SK-N-SH treated with all-trans-retinoic acid at 6 μM for 48 hours (cell line): ENCODE results near the gene MKRN2.

ENCODE experiments used
- ATAC-seq: fragments of 200-7000 bp; cut with Tn5 transposase; 3 replicates; pipeline ENCODE4 v1.9.1; 2020; ENCODE audit warnings: mild to moderate bottlenecking, moderate library complexity
- ARNTL ChIP-seq: fragments of 450-650 bp; formaldehyde crosslinking; IDR thresholded peaks from 2 replicates; pipeline ENCODE4 v1.5.0; 2020; ENCODE audit warnings: low read depth, mild to moderate bottlenecking, moderate library complexity, borderline replicate concordance
- BACH2 ChIP-seq: fragments of 250-450 bp; sonication (Bioruptor Pico); IDR thresholded peaks from 2 replicates; pipeline ENCODE4 v1.9.0; 2021; ENCODE audit warnings: mild to moderate bottlenecking, borderline replicate concordance
- CREB5 ChIP-seq: fragments of 250-450 bp; sonication (Bioruptor Pico); IDR thresholded peaks from 2 replicates; pipeline ENCODE4 v1.5.1; 2020; ENCODE audit warnings: low read depth, mild to moderate bottlenecking, moderate library complexity
- CSDC2 ChIP-seq: fragments of 250-450 bp; sonication (Bioruptor Pico); IDR thresholded peaks from 2 replicates; pipeline ENCODE4 v1.5.0; 2020; ENCODE audit warnings: mild to moderate bottlenecking, moderate library complexity
- ESRRG ChIP-seq: fragments of 250-450 bp; sonication (Bioruptor Pico); IDR thresholded peaks from 2 replicates; pipeline ENCODE4 v1.6.1; 2021; ENCODE audit warnings: mild to moderate bottlenecking
- GLIS3 ChIP-seq: fragments of 250-450 bp; sonication (Bioruptor Pico); IDR thresholded peaks from 2 replicates; pipeline ENCODE4 v1.5.0; 2020; ENCODE audit warnings: mild to moderate bottlenecking, moderate library complexity
- ISL1 ChIP-seq: fragments of 250-450 bp; sonication (Bioruptor Pico); IDR thresholded peaks from 2 replicates; pipeline ENCODE4 v2.1.2; 2022; ENCODE audit warnings: mild to moderate bottlenecking, moderate library complexity
- OSR1 ChIP-seq: fragments of 250-450 bp; sonication (Bioruptor Pico); IDR thresholded peaks from 2 replicates; pipeline ENCODE4 v1.8.0; 2022; ENCODE audit warnings: moderate library complexity, mild to moderate bottlenecking, inconsistent platforms
- PATZ1 ChIP-seq: fragments of 250-450 bp; sonication (Bioruptor Pico); IDR thresholded peaks from 2 replicates; pipeline ENCODE4 v1.8.0; 2020; ENCODE audit warnings: mild to moderate bottlenecking, moderate library complexity, borderline replicate concordance
- POU6F1 ChIP-seq: fragments of 250-450 bp; sonication (Bioruptor Pico); IDR thresholded peaks from 2 replicates; pipeline ENCODE4 v1.8.0; 2021; ENCODE audit warnings: low read depth, mild to moderate bottlenecking, moderate library complexity, borderline replicate concordance
- PPARA ChIP-seq: fragments of 250-450 bp; sonication (Bioruptor Pico); IDR thresholded peaks from 2 replicates; pipeline ENCODE4 v1.5.0; 2020; ENCODE audit warnings: mild to moderate bottlenecking, borderline replicate concordance
- RARB ChIP-seq: fragments of 250-450 bp; sonication (Bioruptor Pico); IDR thresholded peaks from 2 replicates; pipeline ENCODE4 v1.8.0; 2021; ENCODE audit warnings: mild to moderate bottlenecking, moderate library complexity
- SNAI2 ChIP-seq: fragments of 250-450 bp; sonication (Bioruptor Pico); IDR thresholded peaks from 2 replicates; pipeline ENCODE4 v1.5.0; 2020; ENCODE audit warnings: mild to moderate bottlenecking, moderate library complexity
- TCF4 ChIP-seq: fragments of 250-450 bp; sonication (Bioruptor Pico); IDR thresholded peaks from 2 replicates; pipeline ENCODE4 v1.8.0; 2021; ENCODE audit warnings: mild to moderate bottlenecking, moderate library complexity, borderline replicate concordance
- TOX ChIP-seq: fragments of 250-450 bp; sonication (Bioruptor Pico); IDR thresholded peaks from 2 replicates; pipeline ENCODE4 v1.8.0; 2021; ENCODE audit warnings: mild to moderate bottlenecking, moderate library complexity, borderline replicate concordance
- TSHZ2 ChIP-seq: fragments of 250-450 bp; sonication (Bioruptor Pico); IDR thresholded peaks from 2 replicates; pipeline ENCODE4 v1.5.0; 2020; ENCODE audit warnings: mild to moderate bottlenecking, moderate library complexity
- ZC3H10 ChIP-seq: fragments of 250-450 bp; sonication (Bioruptor Pico); IDR thresholded peaks from 2 replicates; pipeline ENCODE4 v1.5.1; 2021; ENCODE audit warnings: mild to moderate bottlenecking, moderate library complexity
- ZFP3 ChIP-seq: fragments of 250-450 bp; sonication (Bioruptor Pico); IDR thresholded peaks from 2 replicates; pipeline ENCODE4 v1.5.0; 2020; ENCODE audit warnings: mild to moderate bottlenecking, moderate library complexity
- ZFP30 ChIP-seq: fragments of 450-650 bp; formaldehyde crosslinking; IDR thresholded peaks from 2 replicates; pipeline ENCODE4 v1.5.0; 2022; ENCODE audit warnings: mild to moderate bottlenecking, moderate library complexity
- ZNF565 ChIP-seq: fragments of 450-650 bp; formaldehyde crosslinking; conservative IDR thresholded peaks from 2 replicates; pipeline ENCODE4 v1.5.0; 2020; ENCODE audit warnings: low read depth, mild to moderate bottlenecking, moderate library complexity
- ZNF70 ChIP-seq: fragments of 450-650 bp; formaldehyde crosslinking; IDR thresholded peaks from 2 replicates; pipeline ENCODE4 v1.5.0; 2020; ENCODE audit warnings: mild to moderate bottlenecking, moderate library complexity
- ZNF8 ChIP-seq: fragments of 450-650 bp; formaldehyde crosslinking; IDR thresholded peaks from 2 replicates; pipeline ENCODE4 v1.5.0; 2020; ENCODE audit warnings: mild to moderate bottlenecking, moderate library complexity

MKRN2 gene

GRCh38 chr3:12591456-12591855, 34.6 kb downstream of the MKRN2 start (continued):
- no peak for TF ChIP-seq TSHZ2 (CRISPR knock-in tag)

- TF ChIP-seq TCF4 (CRISPR knock-in tag) (no peak), ZC3H10 (no peak), POU6F1 (no peak), OSR1 (CRISPR knock-in tag) (no peak), ZFP30 (CRISPR knock-in tag) (no peak), ISL1 (no peak), TSHZ2 (CRISPR knock-in tag) (no peak), CSDC2 (CRISPR knock-in tag) (no peak), ZFP3 (CRISPR knock-in tag) (no peak), ESRRG (CRISPR knock-in tag) (no peak), RARB (no peak), PPARA (CRISPR knock-in tag) (no peak), CREB5 (CRISPR knock-in tag) (no peak), ARNTL (no peak), GLIS3 (no peak), TOX (CRISPR knock-in tag) (no peak)
Observed at GRCh38 chr3:12591997-12592715, 35.3 kb downstream of the MKRN2 start.

GRCh38 chr3:12593473-12593872, 36.6 kb downstream of the MKRN2 start:
- ATAC-seq: no peak
- TF ChIP-seq SNAI2 (no peak), PPARA (CRISPR knock-in tag) (no peak), POU6F1 (no peak), ZNF70 (no peak), TSHZ2 (CRISPR knock-in tag) (no peak), TOX (CRISPR knock-in tag) (no peak), PATZ1 (no peak), ZNF565 (CRISPR knock-in tag) (no peak), CSDC2 (CRISPR knock-in tag) (no peak), ZNF8 (CRISPR knock-in tag) (no peak), ZFP3 (CRISPR knock-in tag) (no peak), BACH2 (CRISPR knock-in tag) (no peak)

More at GRCh38 chr3:12591997-12592715, 35.3 kb downstream of the MKRN2 start:
- ATAC-seq: no peak
